Esophagus squamous epithelium (tissue), 4 donors: ENCODE results near the gene FBXL14.

ENCODE experiments used
- CTCF ChIP-seq, 6 experiments: fragments of 450-650 bp in 4 of 6; fragments of 200-600 bp in 2 of 6; sonication (generic) in 2 of 6; IDR thresholded peaks; one replicate each; pipeline ENCODE4 v1.5.1; 2016 to 2019; ENCODE audit warnings: antibody characterized with exemption in 6 of 6, mild to moderate bottlenecking in 4 of 6, moderate library complexity in 4 of 6
- POLR2A ChIP-seq, 4 donors: fragments of 450-650 bp; IDR thresholded peaks; one replicate each; pipeline ENCODE4 v1.6.1; 2017; ENCODE audit warnings: antibody characterized with exemption in 4 of 4, mild to moderate bottlenecking in 4 of 4, moderate library complexity in 3 of 4

- no peak for TF ChIP-seq POLR2A (IDR thresholded peaks at IDR 0.05)
- peak in 1 of 6 experiments; percentile 13 for TF ChIP-seq CTCF (IDR thresholded peaks at IDR 0.05)
Observed at GRCh38 chr12:1629338-1630132, 35.2 kb upstream of the FBXL14 start.
